HG02798 (cell line): Measurements from ENCODE around the gene PKDREJ.

ENCODE experiments used
- ATAC-seq: cut with Tn5 transposase; IDR thresholded peaks from one replicate; pipeline ENCODE4 v1.9.1; 2021; ENCODE audit warnings: mild to moderate bottlenecking; ENCODE audit not compliant: unreplicated experiment, poor library complexity

Gene PKDREJ

DNA sequence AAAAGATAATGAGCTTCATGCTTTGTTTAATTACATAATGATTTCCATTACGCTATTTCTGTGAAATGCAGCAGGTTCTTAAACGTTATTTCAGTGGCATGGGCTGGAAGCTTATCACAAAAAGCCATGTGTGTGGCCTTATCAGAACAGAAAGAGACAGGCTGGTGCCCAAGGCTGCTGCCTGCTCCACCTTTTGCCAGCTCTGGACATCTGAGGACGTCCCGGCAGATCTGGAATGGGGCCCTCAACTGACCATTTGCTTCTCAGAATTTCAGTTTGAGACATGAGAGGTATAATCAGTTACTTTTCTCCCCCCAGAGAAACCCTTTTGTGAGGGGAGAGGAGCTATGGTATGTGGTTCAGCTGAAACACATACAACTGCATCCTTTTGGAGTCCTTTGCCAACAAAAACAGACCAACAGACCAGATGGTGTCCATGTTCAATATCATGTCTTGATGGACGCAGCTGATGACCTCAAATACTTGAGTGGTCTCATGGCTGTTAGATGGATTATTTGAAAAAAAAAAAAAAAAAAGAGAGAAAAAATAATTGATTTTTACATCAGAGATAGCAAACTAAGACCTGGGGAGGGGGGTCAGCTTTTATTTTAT, 21.6 kb downstream of the PKDREJ start:
- ATAC-seq, result no peak

DNA sequence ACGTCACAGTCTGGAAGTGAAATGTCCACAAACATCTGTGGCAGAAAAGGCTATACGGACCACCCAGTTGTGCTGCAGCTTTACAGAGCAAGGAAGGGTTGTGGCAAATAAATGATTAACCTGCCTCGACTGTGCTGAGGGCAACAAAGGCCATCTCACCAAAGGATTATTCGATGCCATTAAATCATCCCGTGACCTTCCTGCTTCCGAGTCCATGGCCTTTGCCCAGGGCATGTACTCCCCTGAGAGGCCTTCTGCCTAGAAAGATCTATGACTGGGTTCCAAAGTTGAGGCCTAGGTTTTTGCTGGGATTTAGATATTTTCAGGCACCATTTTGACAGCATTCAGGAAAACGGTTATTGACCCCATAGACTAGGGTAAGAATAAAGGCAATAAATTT, 22.2 kb downstream of the PKDREJ start:
- no peak for ATAC-seq

DNA sequence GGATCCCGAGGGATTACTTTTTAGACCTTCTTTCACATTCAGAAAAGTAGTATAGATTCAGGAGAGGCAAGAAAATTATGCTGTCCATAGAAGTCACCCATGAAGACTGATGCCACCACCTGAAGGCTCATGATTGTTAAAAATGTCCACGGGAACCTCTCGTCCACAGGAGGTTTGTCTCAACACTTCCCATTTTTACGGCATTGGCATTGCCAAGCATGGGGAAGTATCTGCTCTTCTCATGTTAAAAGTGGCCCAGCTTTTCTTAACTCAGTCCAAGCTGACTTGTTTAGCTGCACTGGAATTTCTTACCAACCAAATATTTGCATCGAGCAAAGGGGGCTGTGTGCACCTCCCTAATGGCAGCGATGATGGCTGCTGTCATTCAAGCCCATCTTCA, 22.6 kb downstream of the PKDREJ start:
- ATAC-seq, result no peak

DNA sequence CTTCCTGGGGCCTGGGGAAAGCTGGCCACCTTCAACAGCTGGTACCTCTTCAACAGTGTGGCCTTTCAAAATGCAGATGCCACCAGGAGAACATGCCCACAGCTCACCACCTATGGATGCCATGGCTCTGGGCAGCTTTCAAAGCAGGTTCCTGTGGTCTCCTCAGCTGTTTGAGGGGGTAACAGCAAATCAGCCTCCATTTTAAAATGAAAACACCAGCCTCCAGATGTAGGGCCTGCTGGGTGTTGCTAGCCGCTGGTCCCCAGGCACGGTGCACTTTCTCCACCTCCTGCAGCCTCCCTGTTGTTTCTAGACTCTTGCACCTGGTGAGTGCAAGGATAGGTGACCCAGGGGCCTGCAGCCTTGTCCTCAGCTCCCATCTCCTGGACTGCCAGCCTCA, 23.1 kb downstream of the PKDREJ start:
- no peak for ATAC-seq

DNA sequence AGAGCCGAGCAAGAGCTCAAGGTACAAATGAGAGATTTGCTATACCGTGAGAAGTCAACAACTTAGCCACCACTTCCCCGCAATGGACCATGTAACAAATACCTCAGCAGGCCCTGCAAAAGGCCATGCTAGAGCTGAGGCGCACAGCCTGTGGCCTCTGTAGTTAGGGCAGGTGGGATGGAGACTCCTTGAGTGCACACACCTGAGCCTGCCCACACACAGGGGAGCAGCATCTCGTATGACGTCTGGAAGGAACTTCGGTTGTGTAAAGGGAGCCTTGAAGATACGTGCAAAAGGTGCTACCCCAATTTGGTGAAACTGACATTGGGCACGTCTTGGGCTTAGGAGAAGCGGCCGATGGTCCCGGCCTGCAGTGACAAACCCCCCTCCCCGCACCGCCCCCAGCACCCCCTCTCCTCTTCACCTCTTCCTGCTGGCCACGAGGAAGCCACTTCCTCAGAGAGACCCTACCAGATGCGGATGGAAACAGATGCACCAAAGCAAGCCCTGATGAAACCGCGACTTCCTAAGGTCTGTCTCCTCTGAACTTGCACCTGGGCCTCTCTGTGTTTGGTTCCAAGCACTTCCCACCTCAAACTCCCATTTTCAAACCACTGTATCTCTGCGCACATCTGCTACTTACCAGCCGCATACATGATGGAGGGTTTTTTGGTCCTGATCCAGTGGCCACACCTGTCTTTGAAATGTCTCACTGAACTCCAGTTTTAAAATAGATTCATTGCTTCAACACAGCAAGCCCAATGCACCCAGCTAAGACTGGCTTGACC, 23.7 kb downstream of the PKDREJ start:
- ATAC-seq, result no peak

DNA sequence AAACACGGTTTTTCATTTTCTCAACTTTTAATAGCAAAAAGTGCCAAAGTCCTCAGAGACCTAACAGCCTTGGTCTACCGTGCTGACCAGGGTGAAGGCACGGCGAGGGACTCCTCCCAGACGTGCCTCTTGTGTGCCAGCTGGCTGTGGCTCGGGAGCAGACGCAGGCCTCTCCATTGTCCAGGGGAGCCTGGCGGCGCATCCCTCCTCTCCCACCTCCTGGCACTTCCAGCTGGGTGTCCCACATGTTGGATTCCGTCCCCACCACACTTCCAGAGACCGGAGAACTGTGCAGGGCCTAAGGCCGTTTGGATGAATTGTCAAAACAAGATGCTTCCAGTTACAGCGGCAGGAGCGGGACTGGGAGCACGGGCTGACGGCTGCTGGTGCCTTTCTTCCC, 24.6 kb downstream of the PKDREJ start:
- ATAC-seq, result no peak

DNA sequence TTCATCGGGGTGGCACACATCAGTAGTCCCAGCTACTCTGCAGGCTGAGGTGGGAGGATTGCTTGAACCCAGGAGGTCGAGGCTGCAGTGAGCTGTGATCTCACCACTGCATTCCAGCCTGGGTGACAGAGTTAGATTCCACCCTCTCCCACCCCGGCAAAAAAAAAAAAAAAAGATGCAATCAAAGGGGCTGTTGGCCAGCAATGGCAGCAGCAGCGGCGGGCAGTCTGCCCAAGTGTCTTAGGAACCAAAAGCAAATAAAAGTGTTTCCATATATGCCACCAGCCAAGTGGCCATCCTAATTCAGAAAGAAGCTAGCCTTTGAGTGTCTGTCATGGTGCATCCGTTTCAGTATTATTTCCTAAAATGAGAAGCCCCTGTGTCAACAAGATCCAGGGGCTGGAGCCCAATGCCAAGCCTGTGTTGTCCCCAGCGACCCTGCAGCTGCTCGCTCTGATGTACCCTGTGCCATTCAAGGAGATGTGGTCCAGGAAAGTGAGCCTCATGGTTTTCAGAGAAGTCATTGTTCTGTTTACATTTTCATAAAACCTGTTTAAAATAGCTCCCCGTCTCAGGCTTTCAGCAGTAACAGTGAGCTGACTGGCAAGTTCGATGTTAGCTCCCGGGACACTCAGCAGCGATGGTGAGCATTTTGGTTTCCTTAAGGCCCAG, 25.6 kb downstream of the PKDREJ start:
- ATAC-seq, result no peak

DNA sequence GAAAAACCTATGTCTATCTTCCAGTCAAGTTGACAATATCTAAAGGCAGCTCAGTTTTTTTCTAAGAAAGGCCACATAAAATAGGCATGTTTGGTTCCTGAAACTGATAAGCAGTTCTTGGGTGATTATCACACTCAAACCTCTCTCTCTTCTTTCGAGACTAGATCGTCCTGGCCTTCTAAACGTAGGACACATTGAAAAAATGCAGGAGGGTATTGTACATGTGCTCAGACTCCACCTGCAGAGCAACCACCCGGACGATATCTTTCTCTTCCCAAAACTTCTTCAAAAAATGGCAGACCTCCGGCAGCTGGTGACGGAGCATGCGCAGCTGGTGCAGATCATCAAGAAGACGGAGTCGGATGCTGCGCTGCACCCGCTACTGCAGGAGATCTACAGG, 28.2 kb downstream of the PKDREJ start:
- ATAC-seq, result no peak

DNA sequence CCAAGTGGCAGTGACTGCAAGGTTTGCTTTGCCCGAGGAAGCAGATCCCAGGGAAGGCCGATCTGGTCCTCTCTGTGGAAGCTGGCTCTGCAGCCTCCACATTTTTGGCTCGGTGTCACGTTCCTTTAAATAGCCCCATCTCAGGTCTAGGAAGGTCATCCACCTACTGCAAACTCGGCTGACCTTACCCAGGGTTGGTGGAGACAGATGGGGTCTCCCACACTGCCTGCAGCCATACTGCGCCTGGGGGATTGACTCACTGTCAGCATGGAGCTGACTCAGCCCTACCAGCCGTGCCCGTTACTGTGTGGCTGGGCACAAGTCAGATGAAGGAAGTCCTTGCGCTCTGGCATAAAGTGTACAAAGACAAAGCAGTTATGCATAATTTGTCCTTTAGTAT, 29.9 kb downstream of the PKDREJ start:
- ATAC-seq, result no peak

DNA sequence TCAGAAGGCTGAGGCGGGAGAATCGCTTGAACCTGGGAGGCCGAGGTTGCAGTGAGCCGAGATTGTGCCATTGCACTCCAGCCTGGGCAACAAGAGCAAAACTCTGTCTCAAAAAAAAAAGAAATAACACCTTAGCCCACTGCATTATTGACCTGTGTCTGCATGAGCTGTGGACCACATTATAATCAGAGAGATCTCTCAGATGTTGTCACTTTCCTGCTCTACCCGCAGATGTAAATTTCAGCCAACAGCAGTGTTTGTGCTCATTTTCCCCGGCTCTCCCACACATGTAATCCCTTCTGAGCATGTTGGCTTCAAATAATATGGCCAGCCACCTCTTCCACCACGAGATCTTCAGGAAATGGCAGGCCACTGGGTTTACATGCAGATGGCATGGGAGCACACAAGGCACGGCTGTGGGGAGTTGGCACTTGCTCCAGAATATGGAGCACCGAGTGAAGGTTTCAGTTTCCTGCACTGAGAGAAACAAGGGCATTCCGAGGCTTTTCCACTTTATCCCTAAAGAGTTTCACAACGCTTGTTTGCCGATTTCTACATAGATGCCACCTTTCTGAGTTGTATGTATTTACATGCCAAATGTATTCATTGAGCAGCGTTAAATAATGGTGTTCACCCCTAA, 32.8 kb downstream of the PKDREJ start:
- no peak for ATAC-seq

DNA sequence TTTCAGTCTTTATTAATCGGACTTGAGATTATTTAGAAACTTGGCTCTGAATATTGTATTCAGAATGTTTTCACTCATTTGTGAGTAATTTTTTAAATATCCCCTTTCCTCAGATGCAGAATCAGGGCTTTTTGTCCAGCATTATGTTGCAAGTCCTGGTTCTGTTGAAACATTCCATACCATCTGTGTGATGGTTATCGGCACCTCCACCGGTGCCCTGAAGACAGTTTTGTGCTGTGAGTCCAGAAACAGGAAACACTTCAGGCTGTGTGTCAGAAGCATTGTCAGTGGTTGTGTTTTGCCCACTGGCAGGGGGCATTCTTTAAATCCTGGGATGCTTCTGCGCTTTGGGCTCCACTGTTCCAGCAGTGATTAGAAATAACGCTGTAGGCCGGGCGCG, 33.4 kb downstream of the PKDREJ start:
- ATAC-seq, result no peak

DNA sequence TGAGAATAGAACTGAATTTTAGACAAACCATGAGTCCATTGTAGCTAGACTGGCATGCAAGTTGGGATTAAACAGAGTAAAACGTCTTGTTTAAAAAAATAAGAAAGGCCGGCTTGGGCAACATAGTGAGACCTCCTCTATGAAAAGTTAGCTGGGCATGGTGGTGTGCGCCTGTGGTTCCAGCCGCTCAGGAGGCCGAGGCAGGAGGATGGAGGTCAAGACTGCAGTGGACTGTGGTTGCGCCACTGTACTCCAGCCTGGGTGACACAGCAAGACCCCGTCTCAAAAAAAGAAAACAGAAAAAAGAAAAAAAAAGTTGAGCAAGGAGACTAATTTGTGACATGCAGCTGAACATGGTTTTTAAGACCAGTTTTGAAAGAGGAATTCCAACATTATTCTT, 36.6 kb downstream of the PKDREJ start:
- ATAC-seq, result no peak

DNA sequence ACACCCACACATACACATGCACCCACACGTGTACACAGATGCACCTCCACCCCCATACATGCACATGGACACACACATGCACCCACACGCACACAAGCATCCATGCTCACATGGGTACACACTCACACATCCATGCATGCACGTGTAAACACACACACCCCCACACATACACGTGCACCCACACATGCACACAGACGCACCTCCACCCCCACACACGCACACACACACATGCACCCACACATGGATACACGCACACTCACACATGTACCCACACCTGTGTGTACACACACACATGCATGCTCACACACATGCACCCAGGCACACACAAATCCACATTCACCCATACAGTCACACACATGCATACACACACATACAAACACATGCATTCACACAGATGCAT, 37.5 kb downstream of the PKDREJ start:
- ATAC-seq, result no peak

DNA sequence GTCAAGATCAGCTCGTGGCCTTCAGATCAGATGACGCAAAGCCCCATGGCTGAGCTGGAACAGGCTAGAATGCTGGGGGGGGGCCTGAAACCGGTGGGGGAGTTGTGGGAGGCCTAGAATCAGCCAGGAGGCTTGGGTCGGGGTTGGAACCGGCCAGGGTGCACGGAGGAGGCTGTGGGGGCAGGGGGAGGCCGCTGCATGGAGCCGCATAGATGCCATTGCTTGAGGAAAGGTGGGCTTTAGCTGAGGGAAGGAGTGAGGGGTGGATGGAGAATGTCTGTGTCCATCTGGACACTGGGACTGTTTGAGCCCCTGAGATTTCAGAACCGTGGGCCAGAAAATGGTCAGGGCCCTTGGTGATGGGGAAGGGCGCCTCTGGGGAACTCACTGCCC, 38.2 kb downstream of the PKDREJ start:
- ATAC-seq, result no peak

DNA sequence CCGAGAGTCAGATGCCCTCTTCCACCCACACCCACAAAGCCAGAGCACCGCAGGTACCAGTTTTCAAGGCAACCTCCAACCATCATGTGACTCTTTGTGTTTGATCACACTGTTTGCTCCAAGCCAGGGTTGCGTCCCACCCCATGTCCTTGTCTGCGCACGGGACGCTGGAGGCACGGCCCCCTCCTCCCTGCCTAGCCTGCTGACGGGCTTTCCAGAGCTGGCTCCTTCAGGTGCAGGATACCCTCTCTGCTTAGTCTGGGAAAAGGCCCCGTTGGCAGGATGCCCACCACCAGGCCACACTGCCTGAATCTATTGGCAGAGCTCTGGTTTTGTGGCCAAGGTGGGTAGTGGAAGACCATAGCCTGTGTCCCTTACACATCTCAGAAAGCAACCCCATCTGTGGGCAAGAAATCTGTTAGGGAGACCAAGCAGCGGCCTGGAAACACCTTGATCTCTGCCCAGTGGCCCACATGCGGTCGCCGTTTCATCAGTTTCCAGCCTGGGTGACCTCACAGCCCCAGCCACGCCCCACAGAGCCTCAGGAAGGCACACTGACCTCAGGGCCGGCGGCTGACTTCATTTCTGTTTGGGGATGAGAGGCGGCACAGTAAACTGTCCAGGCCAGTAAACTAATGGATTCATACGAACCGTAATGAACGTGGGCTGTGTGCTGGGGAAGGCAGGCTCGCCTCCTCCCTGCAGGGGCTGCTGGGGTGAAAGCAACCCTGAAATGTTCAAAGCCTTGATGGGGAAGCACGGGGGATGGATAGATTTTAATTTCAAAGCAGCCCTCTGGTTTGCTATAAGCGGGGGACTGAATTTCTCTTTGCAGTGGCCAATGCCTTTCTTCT, 38.9 kb downstream of the PKDREJ start:
- no peak for ATAC-seq

DNA sequence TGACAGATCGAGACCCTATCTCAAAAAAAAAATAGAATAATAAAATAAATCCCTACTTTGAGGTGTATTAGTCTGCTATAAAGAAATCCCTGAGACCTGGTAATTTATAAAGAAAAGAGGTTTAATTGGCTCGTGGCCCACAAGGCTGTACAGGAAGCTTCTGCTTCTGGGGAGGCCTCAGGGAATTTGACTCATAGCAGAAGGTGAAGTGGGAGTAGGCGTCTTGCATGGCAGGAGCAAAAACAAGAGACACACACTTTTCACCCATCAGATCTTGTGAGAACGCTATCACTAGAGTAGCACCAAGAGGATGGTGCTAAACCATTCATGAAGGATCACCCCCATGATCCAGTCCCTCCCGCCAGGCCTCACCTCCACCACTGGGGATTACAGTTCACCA, 42.2 kb downstream of the PKDREJ start:
- ATAC-seq, result no peak

DNA sequence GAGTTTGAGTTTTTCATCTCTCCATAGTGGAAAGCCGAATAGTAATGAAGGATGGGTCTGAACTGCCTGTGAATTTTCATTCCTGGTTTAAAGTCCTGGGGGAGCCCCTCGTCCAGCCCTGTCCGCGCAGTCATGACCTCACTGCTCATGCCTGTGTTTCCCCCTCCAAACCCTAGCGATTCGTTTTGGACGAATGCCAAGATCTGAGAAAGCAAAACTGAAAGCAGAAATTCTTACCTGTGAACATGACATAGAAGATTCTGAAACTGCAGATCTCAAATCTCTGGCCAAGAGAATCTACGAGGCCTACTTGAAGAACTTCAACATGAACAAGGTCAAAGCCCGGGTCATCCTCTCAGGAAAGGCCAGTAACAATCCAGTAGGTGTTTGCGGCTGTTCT, 43.5 kb downstream of the PKDREJ start:
- ATAC-seq, result no peak

DNA sequence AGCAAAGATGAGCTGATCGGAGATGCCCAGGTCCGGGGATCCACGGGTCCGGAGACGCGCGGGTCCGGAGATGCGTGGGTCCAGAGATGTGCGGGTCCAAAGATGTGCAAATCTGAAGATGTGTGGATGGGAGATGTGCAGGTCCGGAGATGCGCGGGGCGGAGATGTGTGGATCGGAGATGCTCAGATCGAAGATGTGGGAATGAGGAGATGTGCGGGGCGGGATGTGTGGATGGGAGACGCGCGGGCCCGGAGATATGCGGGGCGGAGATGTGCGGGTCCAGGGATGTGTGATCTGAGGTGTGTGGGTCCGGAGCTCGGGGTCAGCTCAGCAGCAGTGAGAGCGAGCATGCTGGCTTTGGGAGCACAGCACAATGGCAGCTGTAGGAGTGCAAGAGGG, 48.5 kb downstream of the PKDREJ start:
- no peak for ATAC-seq

DNA sequence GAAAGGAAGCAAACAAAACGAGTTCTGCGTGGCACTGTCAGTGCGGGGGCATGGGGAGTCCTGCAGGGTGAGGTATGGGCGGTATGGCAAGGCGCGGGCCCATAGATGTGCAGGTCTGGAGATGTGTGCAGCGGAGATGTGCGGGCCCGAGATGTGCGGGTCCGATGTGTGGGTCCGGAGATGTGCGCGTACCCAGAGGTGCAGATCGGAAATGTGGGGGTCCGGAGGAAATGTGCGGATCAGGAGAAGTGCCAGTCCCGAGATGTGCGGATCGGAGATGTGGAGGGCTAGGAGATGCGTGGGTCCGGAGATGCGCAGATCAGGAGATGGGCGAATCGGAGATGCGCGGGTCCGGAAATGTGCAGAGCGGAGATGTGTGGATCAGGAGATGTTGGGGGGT, 49.0 kb downstream of the PKDREJ start:
- ATAC-seq, result no peak

DNA sequence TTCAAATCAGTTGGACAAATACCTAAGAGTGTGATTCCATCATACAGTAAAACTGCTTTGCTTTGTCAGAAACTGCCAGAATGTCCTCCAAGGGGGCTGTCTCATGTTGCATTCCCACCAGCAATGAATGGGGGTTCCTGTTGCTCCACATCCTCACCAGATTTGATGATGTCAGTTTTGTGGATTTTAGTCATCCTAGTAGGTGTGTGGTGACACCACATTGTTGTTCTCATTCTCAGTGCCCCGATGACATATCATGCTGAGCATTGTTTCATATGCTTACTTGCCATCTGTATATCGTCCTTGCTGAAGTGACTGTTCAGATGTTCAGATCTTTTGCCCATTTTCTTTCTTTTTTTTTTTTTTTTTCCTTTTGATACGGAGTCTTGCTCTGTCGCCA, 50.1 kb downstream of the PKDREJ start:
- ATAC-seq, result no peak
